Common myeloid progenitor, CD34-positive (primary cell): ENCODE measurements around the gene CATSPERD.
"Not testable (repeated sequence)": the region's sequence is repeated elsewhere in the genome, so short reads cannot be mapped to it uniquely, and the experiment has no call there.

ENCODE experiments used
- CTCF ChIA-PET: fragments of 350-600 bp; sonication (Branson Sonifier 250); formaldehyde crosslinking; loops from one replicate; lab custom pipeline; 2021; ENCODE audit warnings: antibody characterized with exemption; lab: Charles Lee
- POLR2A ChIA-PET: fragments of 350-600 bp; sonication (Branson Sonifier 250); formaldehyde crosslinking; loops from one replicate; lab custom pipeline; 2021; ENCODE audit warnings: antibody characterized with exemption; lab: Charles Lee
- DNase-seq, 3 donors: peaks; one replicate each; pipeline versions ENCODE4 v3.0.0 to v3.0.0-alpha.2; 2013
- H3K27ac ChIP-seq, 2 experiments: 1 replicate in 1 of 2; 2 replicates in 1 of 2; pipeline ENCODE4 v1.7.0; 2013; ENCODE audit warnings: inconsistent platforms in 2 of 2, low read length in 2 of 2, mild to moderate bottlenecking in 2 of 2, low read depth in 1 of 2, moderate library complexity in 1 of 2; ENCODE audit not compliant: severe bottlenecking in 2 of 2, insufficient read depth in 1 of 2, poor library complexity in 1 of 2
- H3K27me3 ChIP-seq, 5 experiments: replicated peaks in 2 of 5; 1 replicate in 3 of 5; 2 replicates in 2 of 5; pipeline versions ENCODE4 v1.6.1 to v1.7.0; 2013; ENCODE audit warnings: low read length in 4 of 5, mild to moderate bottlenecking in 2 of 5, moderate library complexity in 2 of 5, inconsistent platforms in 1 of 5; ENCODE audit not compliant: insufficient read depth in 5 of 5, control insufficient read depth in 4 of 5
- H3K36me3 ChIP-seq, 4 experiments: 1 replicate in 2 of 4; 2 replicates in 2 of 4; pipeline versions ENCODE4 v1.6.1 to v1.7.0; 2013; ENCODE audit warnings: low read length in 3 of 4, control low read depth in 1 of 4, mild to moderate bottlenecking in 1 of 4; ENCODE audit not compliant: control insufficient read depth in 4 of 4, insufficient read depth in 4 of 4
- H3K4me1 ChIP-seq, 4 experiments: 1 replicate in 3 of 4; 2 replicates in 1 of 4; pipeline versions ENCODE4 v1.6.1 to v1.7.1; 2013; ENCODE audit warnings: low read length in 3 of 4, mild to moderate bottlenecking in 3 of 4, control low read depth in 1 of 4, inconsistent platforms in 1 of 4, moderate library complexity in 1 of 4; ENCODE audit not compliant: control insufficient read depth in 4 of 4, insufficient read depth in 4 of 4; ENCODE audit errors: control extremely low read depth in 1 of 4
- H3K4me3 ChIP-seq, 7 experiments: 1 replicate in 4 of 7; 2 replicates in 3 of 7; pipeline versions ENCODE4 v1.5.1 to v1.7.0; 2013; ENCODE audit warnings: mild to moderate bottlenecking in 7 of 7, low read length in 6 of 7, moderate library complexity in 6 of 7, inconsistent platforms in 2 of 7, low read depth in 2 of 7, control low read depth in 1 of 7; ENCODE audit not compliant: insufficient read depth in 4 of 7, control insufficient read depth in 1 of 7; ENCODE audit errors: extremely low read depth in 1 of 7
- H3K9me3 ChIP-seq, 5 experiments: 1 replicate in 4 of 5; 2 replicates in 1 of 5; pipeline versions ENCODE4 v1.6.1 to v1.7.1; 2013; ENCODE audit warnings: low read length in 4 of 5, mild to moderate bottlenecking in 2 of 5, inconsistent platforms in 1 of 5, low read depth in 1 of 5, moderate library complexity in 1 of 5; ENCODE audit not compliant: control insufficient read depth in 4 of 5, insufficient read depth in 2 of 5; ENCODE audit errors: control extremely low read depth in 1 of 5
- WGBS: methylation state at CpG from one replicate; pipeline ENCODE4 v1.1.5; 2013; ENCODE audit not compliant: insufficient coverage; 5-methylcytosine and 5-hydroxymethylcytosine counted together

Gene CATSPERD

DNA sequence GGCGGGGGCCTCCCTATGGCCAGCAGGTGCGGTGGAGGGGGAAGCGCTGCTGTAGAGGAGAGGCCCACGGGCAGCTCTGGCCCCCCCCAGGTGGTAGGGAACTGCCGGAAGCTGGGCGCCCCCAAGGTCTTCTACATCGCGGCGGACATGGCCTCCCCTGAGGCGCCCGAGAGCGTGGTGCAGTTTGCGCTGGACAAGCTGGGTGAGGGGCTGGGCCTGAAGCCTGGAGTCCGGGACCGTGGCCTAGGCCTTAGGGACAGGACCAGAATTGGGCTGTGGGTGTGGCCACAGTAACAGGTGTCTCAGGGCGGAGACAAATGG is 34.2 kb upstream of the CATSPERD start:
- Histone ChIP-seq H3K4me3 (peak overlapping the region; percentile 38 to 82 (median 66)), H3K4me1 (peaks cover 0 to 31% (median 20%) of the 10 kb centered on the region in 4 experiments), H3K27ac (peak overlapping the region in 1 of 2 experiments; percentile 68), H3K27me3 (no peaks in the 10 kb centered on the region), H3K9me3 (no peaks in the 10 kb centered on the region), H3K36me3 (peaks cover 0 to 6% (median 0%) of the 10 kb centered on the region in 4 experiments)
- no peak for DNase-seq
- WGBS: 3% methylated on average over 13 of the region's 16 CpGs
- ChIA-PET POLR2A (interaction anchor here (0.9 to 1.3 kb wide), 3 partner anchors 8 to 64 kb away, joined by 3 to 5 read pairs (median 3); partner anchors contain the start of genes CATSPERD, LONP1, SAFB and SAFB2), CTCF (interaction anchor here (1.2 to 2.0 kb wide), 4 partner anchors 22 to 99 kb away, joined by 3 to 5 read pairs (median 4); no protein-coding TSS in a partner anchor)

GRCh38 chr19:5686647-5687359 is 33.6 kb upstream of the CATSPERD start:
- Histone ChIP-seq H3K27me3 (no peaks in the 10 kb centered on the region), H3K36me3 (peaks cover 0 to 12% (median under 1%) of the 10 kb centered on the region in 4 experiments), H3K4me1 (peaks cover 0 to 31% (median 24%) of the 10 kb centered on the region in 4 experiments), H3K9me3 (no peaks in the 10 kb centered on the region), H3K27ac (peak overlapping the region in 1 of 2 experiments; percentile 68), H3K4me3 (peak overlapping the region; percentile 43 to 82 (median 66))
- ChIA-PET CTCF (interaction anchor here (1.2 to 3.8 kb wide), 6 partner anchors 22 to 100 kb away, joined by 3 to 16 read pairs (median 4); partner anchors contain the start of genes CATSPERD and LONP1), POLR2A (interaction anchor here (0.9 to 1.3 kb wide), 3 partner anchors 8 to 64 kb away, joined by 3 to 5 read pairs (median 3); partner anchors contain the start of genes CATSPERD, LONP1, SAFB and SAFB2)
- 0% methylated on average over 59 of the region's 59 CpGs for WGBS
- peak; percentile 91 to 95 (median 94) for DNase-seq

DNA sequence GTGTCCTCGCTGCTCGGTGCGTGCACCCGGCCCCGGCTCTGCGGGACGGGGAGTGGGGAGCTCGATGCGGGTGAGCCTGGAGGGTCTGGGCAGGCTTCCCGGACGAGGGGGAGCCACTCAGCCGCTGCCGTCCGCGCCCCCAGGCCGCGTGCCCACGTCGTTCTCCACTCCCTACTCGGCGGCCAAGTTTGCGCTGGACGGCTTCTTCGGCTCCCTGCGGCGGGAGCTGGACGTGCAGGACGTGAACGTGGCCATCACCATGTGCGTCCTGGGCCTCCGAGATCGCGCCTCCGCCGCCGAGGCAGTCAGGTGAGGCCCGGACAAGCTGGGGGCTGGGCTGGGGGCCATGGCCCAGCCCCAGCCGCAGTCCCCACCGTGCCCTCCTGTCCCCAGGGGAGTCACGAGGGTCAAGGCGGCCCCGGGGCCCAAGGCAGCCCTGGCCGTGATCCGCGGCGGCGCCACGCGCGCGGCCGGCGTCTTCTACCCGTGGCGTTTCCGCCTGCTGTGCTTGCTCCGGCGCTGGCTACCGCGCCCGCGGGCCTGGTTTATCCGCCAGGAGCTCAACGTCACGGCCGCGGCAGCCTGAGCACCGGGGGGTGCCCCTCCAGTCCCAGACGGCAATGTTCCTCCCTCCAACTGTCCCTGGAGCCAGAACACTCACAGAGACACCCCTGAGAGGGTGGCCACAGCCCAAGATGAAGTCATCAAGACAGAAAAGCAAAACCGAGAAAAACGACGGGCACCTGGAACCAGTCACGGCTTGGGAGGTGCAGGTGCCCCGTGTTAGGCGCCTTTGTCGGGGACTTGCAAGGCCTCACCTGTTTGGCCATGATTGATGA is 32.9 kb upstream of the CATSPERD start:
- no peak overlapping the region for H3K27ac ChIP-seq
- H3K9me3 ChIP-seq: no peaks in the 10 kb centered on the region
- no peak for DNase-seq
- CTCF ChIA-PET: interaction anchor here (0.7 to 3.8 kb wide), 7 partner anchors 8 to 107 kb away, joined by 3 to 16 read pairs (median 4); partner anchors contain the start of genes CATSPERD and LONP1
- H3K4me1 ChIP-seq: peaks cover 0 to 35% (median 28%) of the 10 kb centered on the region in 4 experiments
- WGBS: 55% methylated on average over 63 of the region's 76 CpGs
- no peaks in the 10 kb centered on the region for H3K27me3 ChIP-seq
- H3K4me3 ChIP-seq: peak overlapping the region in 5 of 7 experiments; percentile 15 to 82 (median 70)
- H3K36me3 ChIP-seq: peaks cover 0 to 19% (median 7%) of the 10 kb centered on the region in 4 experiments
- POLR2A ChIA-PET: interaction anchor here (1.3 kb wide), 1 partner anchor 32 kb away, joined by 3 read pairs; the partner anchor contains the start of genes CATSPERD and LONP1

GRCh38 chr19:5688262-5688881 is 32.1 kb upstream of the CATSPERD start:
- POLR2A ChIA-PET, H3K4me3 ChIP-seq, H3K27me3 ChIP-seq, H3K27ac ChIP-seq, DNase-seq, H3K9me3 ChIP-seq: not testable (repeated sequence)
- Histone ChIP-seq H3K36me3 (peaks cover 0 to 27% (median 13%) of the 10 kb centered on the region in 4 experiments), H3K4me1 (peaks cover 0 to 35% (median 28%) of the 10 kb centered on the region in 4 experiments)
- WGBS: 99% methylated on average over 10 of the region's 13 CpGs
- CTCF ChIA-PET: interaction anchor here (0.6 to 3.8 kb wide), 8 partner anchors 9 to 144 kb away, joined by 3 to 16 read pairs (median 5); partner anchors contain the start of genes CATSPERD, LONP1, SAFB and SAFB2

- POLR2A ChIA-PET: interaction anchor here (0.9 to 1.9 kb wide), 3 partner anchors 11 to 30 kb away, joined by 3 to 8 read pairs (median 3); partner anchors contain the start of genes CATSPERD and LONP1
- CTCF ChIA-PET: interaction anchor here (0.9 to 3.8 kb wide), 7 partner anchors 8 to 31 kb away, joined by 3 to 16 read pairs (median 5); partner anchors contain the start of genes CATSPERD and LONP1
- Histone ChIP-seq H3K36me3 (peaks cover 0 to 47% (median 31%) of the 10 kb centered on the region in 4 experiments), H3K4me3 (peak within 1 kb of the TSS; percentile 69 to 99 (median 88)), H3K27ac (peak within 1 kb of the TSS; percentile 92 to 94), H3K9me3 (no peaks in the 10 kb centered on the region), H3K27me3 (no peaks in the 10 kb centered on the region), H3K4me1 (peaks cover 0 to 35% (median 28%) of the 10 kb centered on the region in 4 experiments)
- DNase-seq: peak; percentile 94 to 97 (median 96)
- 0% methylated on average over 50 of the region's 73 CpGs for WGBS
Observed at GRCh38 chr19:5690125-5690954, 30.1 kb upstream of the CATSPERD start, which contains the start of gene RPL36. Gene RPL36 (plus strand): TSS chr19:5690295. CDS start chr19:5690508, 213 bp downstream.
